ENCODE results near the gene TTC7B. TPM values are rescaled to one million over a fixed set of nuclear protein-coding genes. Genes with fewer than 3 reads are reported as not detected.

The TTC7B gene
- total and polyA plus RNA-seq, 2 of the 8 experiments (the other 6 are each of a cell fraction or from before 2014, with no cell fraction given), result 23.7 to 34.0 TPM

- no peak for TF ChIP-seq RBBP5 (IDR thresholded peaks at IDR 0.05; ENCODE audit: borderline replicate concordance, low read depth, low read length)
- TF ChIP-seq EGR1 (IDR thresholded peaks at IDR 0.05; ENCODE audit: borderline replicate concordance, low read depth, low read length), result no peak
- TF ChIP-seq CREB1 (IDR thresholded peaks at IDR 0.05), result no peak
These were observed 163.6 kb downstream of the TTC7B start (continued) for GRCh38 chr14:90652626-90653025.
